A549 (cell line): ENCODE results near the gene SLC16A10. TPM values are rescaled to one million over a fixed set of nuclear protein-coding genes. Genes with fewer than 3 reads are reported as not detected.

Source experiments
- ATAC-seq, 2 experiments: fragments of 200-7000 bp in 1 of 2; fragments of >200 bp in 1 of 2; cut with Nextera tagmentation in 1 of 2; cut with Tn5 transposase in 1 of 2; 3 replicates each; pipeline versions ENCODE4 v1.8.0 to v1.9.1; 2018 to 2020; ENCODE audit warnings: mild to moderate bottlenecking in 1 of 2, moderate library complexity in 1 of 2
- CTCF ChIA-PET: fragments of 300-600 bp; sonication (Branson Sonifier 250); formaldehyde crosslinking; extraction: SDS; loops from one replicate; lab custom pipeline; 2021; ENCODE audit warnings: antibody characterized with exemption, inconsistent platforms; lab: Yijun Ruan, JAX
- POLR2A ChIA-PET: fragments of 350-600 bp; formaldehyde crosslinking; extraction: SDS; loops from one replicate; lab custom pipeline; 2021; ENCODE audit warnings: antibody characterized with exemption, inconsistent platforms; lab: Yijun Ruan, JAX
- DNase-seq, 2 experiments: peaks; one replicate each; pipeline versions ENCODE4 v3.0.0 to v3.0.0-alpha.2; 2011 to 2016; ENCODE audit warnings: low read depth in 1 of 2, low spot score in 1 of 2
- FAIRE-seq: peaks from 2 replicates; lab custom pipeline; 2011; peaks lifted over from hg19 to GRCh38; lab: Jason Lieb, UNC
- H3K27ac ChIP-seq, 2 experiments: fragments of >200 bp; sonication (Bioruptor Twin); formaldehyde crosslinking; 3 replicates each; pipeline ENCODE4 v1.5.1; 2016 to 2017
- H3K4me1 ChIP-seq: fragments of >200 bp; sonication (Bioruptor Twin); formaldehyde crosslinking; 3 replicates; pipeline ENCODE4 v1.6.1; 2016
- H3K4me2 ChIP-seq: fragments of >200 bp; sonication (Bioruptor Twin); formaldehyde crosslinking; 3 replicates; pipeline ENCODE4 v1.6.1; 2016
- H3K4me3 ChIP-seq: fragments of >200 bp; sonication (Bioruptor Twin); formaldehyde crosslinking; 3 replicates; pipeline ENCODE4 v1.5.1; 2016
- H3K9me3 ChIP-seq: fragments of >200 bp; sonication (Bioruptor Twin); formaldehyde crosslinking; 3 replicates; pipeline ENCODE4 v1.6.1; 2016
- CEBPB ChIP-seq, 2 experiments: fragments of >200 bp in 1 of 2; sonication (Bioruptor Twin) in 1 of 2; formaldehyde crosslinking in 1 of 2; IDR thresholded peaks; 2 replicates each; pipeline ENCODE4 v1.6.1; 2012 to 2016
- CHD4 ChIP-seq: fragments of 200-600 bp; sonication (generic); IDR thresholded peaks from 2 replicates; pipeline ENCODE4 v1.6.1; 2016; ENCODE audit warnings: antibody characterized with exemption, mild to moderate bottlenecking, borderline replicate concordance
- EP300 ChIP-seq, 2 experiments: fragments of >200 bp; sonication (Bioruptor Twin); formaldehyde crosslinking; IDR thresholded peaks; 2 replicates in 1 of 2; 3 replicates in 1 of 2; pipeline ENCODE4 v1.6.1; 2016 to 2017
- FOSB ChIP-seq: fragments of 250-450 bp; sonication (Bioruptor Pico); IDR thresholded peaks from 2 replicates; pipeline ENCODE4 v1.5.0; 2020; ENCODE audit warnings: mild to moderate bottlenecking, moderate library complexity
- GATA3 ChIP-seq: IDR thresholded peaks from 2 replicates; pipeline ENCODE4 v1.6.1; 2012; ENCODE audit warnings: borderline replicate concordance
- HDAC2 ChIP-seq: fragments of 200-600 bp; sonication (generic); IDR thresholded peaks from 2 replicates; pipeline ENCODE4 v1.6.1; 2016
- HEYL ChIP-seq: fragments of 250-450 bp; sonication (Bioruptor Pico); IDR thresholded peaks from 2 replicates; pipeline ENCODE4 v1.8.0; 2021; ENCODE audit warnings: mild to moderate bottlenecking, moderate library complexity
- HOXB5 ChIP-seq: fragments of 250-450 bp; sonication (Bioruptor Pico); IDR thresholded peaks from 2 replicates; pipeline ENCODE4 v1.5.0; 2020; ENCODE audit warnings: mild to moderate bottlenecking, moderate library complexity
- JUN ChIP-seq, 2 experiments: fragments of >200 bp; sonication (Bioruptor Twin); formaldehyde crosslinking; IDR thresholded peaks; 2 replicates in 1 of 2; 3 replicates in 1 of 2; pipeline ENCODE4 v1.6.1; 2016 to 2017
- JUNB ChIP-seq: fragments of >200 bp; sonication (Bioruptor Twin); formaldehyde crosslinking; IDR thresholded peaks from 2 replicates; pipeline ENCODE4 v1.6.1; 2016
- KDM1A ChIP-seq: fragments of 200-600 bp; sonication (generic); IDR thresholded peaks from 2 replicates; pipeline ENCODE4 v1.6.1; 2016; ENCODE audit warnings: low read depth, mild to moderate bottlenecking
- MAFK ChIP-seq: fragments of 450-650 bp; IDR thresholded peaks from 2 replicates; pipeline ENCODE4 v1.6.1; 2014; ENCODE audit not compliant: partially characterized antibody
- POLR2A ChIP-seq: IDR thresholded peaks from 2 replicates; pipeline ENCODE4 v1.6.1; 2012; ENCODE audit warnings: mild to moderate bottlenecking, low read length
- RAD21 ChIP-seq, 2 experiments: fragments of >200 bp in 1 of 2; sonication (Bioruptor Twin) in 1 of 2; formaldehyde crosslinking in 1 of 2; IDR thresholded peaks in 1 of 2; conservative IDR thresholded peaks in 1 of 2; 2 replicates in 1 of 2; 3 replicates in 1 of 2; pipeline ENCODE4 v1.6.1; 2012 to 2018; ENCODE audit warnings: inconsistent platforms in 1 of 2
- RARB ChIP-seq: fragments of 250-450 bp; sonication (Bioruptor Pico); IDR thresholded peaks from 2 replicates; pipeline ENCODE4 v1.8.0; 2021; ENCODE audit warnings: mild to moderate bottlenecking, moderate library complexity
- RCOR1 ChIP-seq: fragments of 150-350 bp; IDR thresholded peaks from 2 replicates; pipeline ENCODE4 v1.6.1; 2014; ENCODE audit warnings: antibody characterized with exemption, low read length, low read depth
- RFX5 ChIP-seq: fragments of 450-650 bp; IDR thresholded peaks from 2 replicates; pipeline ENCODE4 v1.7.1; 2014; ENCODE audit warnings: antibody characterized with exemption, mild to moderate bottlenecking, moderate library complexity
- SMC3 ChIP-seq: fragments of >200 bp; sonication (Bioruptor Twin); formaldehyde crosslinking; IDR thresholded peaks from 3 replicates; pipeline ENCODE4 v1.6.1; 2018; ENCODE audit warnings: inconsistent platforms
- SREBF2 ChIP-seq: fragments of 450-650 bp; IDR thresholded peaks from 2 replicates; pipeline ENCODE4 v1.6.1; 2014; ENCODE audit warnings: mild to moderate bottlenecking, moderate library complexity
- TFCP2L1 ChIP-seq: fragments of 250-450 bp; sonication (Bioruptor Pico); IDR thresholded peaks from 2 replicates; pipeline ENCODE4 v1.5.0; 2021; ENCODE audit warnings: mild to moderate bottlenecking
- TP53 ChIP-seq: fragments of 250-450 bp; sonication (Bioruptor Pico); IDR thresholded peaks from 2 replicates; pipeline ENCODE4 v1.5.0; 2021; ENCODE audit warnings: mild to moderate bottlenecking, moderate library complexity
- ZC3H11A ChIP-seq: fragments of 450-650 bp; IDR thresholded peaks from 2 replicates; pipeline ENCODE4 v1.6.1; 2014; ENCODE audit warnings: antibody characterized with exemption, mild to moderate bottlenecking
- WGBS: methylation state at CpG from one replicate; pipeline ENCODE4 v1.1.6; 2017; ENCODE audit errors: missing lambda C conversion rate; 5-methylcytosine and 5-hydroxymethylcytosine counted together
- polyA plus RNA-seq, 4 experiments: library from polyadenylated mRNA; depleted of rRNA in 3 of 4; stranded (reverse); fragments of >200 nt; fragmentation: RNase III in 1 of 4; extraction: RNeasy Plus Mini Kit Qiagen cat#74134 plus additional on column Dnase treatment in 1 of 4; gene quantifications; 2 replicates in 3 of 4; 3 replicates in 1 of 4; pipeline ENCODE4 v1.2.3, GENCODE V29; 2011 to 2017
- TF ChIP-seq, protein P1 (sequence below): fragments of 150-350 bp; IDR thresholded peaks from 2 replicates; pipeline ENCODE4 v1.6.1; 2014; ENCODE audit warnings: low read depth, mild to moderate bottlenecking, low read length
- TF ChIP-seq, protein P2 (sequence below): fragments of 250-450 bp; sonication (Bioruptor Pico); IDR thresholded peaks from 2 replicates; pipeline ENCODE4 v1.5.0; 2020; ENCODE audit warnings: low read depth, mild to moderate bottlenecking, moderate library complexity
- TF ChIP-seq, protein P3 (sequence below): IDR thresholded peaks from 2 replicates; pipeline ENCODE4 v1.6.1; 2012
- TF ChIP-seq, protein P4 (sequence below): fragments of 450-650 bp; IDR thresholded peaks from 2 replicates; pipeline ENCODE4 v1.6.1; 2014; ENCODE audit warnings: antibody characterized with exemption
- TF ChIP-seq, protein P5 (sequence below): fragments of >200 bp; sonication (Bioruptor Twin); formaldehyde crosslinking; IDR thresholded peaks from 2 replicates; pipeline ENCODE4 v1.6.1; 2016
- TF ChIP-seq, protein P6 (sequence below): fragments of 250-450 bp; sonication (Bioruptor Pico); IDR thresholded peaks from 2 replicates; pipeline ENCODE4 v1.5.0; 2021; ENCODE audit warnings: mild to moderate bottlenecking, moderate library complexity, borderline replicate concordance
- TF ChIP-seq, protein P7 (sequence below): fragments of >200 bp; sonication (Bioruptor Twin); formaldehyde crosslinking; IDR thresholded peaks from 3 replicates; pipeline ENCODE4 v1.5.1; 2016

The SLC16A10 gene
- polyA plus RNA-seq, 2 of the 4 experiments (the other 2 are of a cell fraction): 0.27 to 1.00 TPM

DNA sequence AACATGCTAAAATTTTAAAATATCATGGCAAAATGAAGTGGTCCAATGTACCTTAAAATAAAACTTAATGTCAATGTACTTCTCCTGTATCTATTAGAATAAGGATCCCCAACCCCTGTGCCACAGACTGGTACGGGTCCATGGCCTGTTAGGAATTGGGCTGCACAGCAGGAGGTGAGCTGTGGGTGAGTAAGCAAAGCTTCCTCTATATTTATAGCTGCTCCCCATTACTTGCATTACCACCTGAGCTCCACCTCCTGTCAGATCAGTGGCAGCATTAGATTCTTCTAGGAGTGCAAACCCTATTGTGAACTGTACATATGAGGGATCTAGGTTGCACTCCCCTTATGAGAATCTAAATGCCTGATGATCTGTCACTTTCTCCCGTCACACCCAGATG is 86.0 kb downstream of the SLC16A10 start:
- ATAC-seq (no peak), FAIRE-seq (no peak), DNase-seq (no peak)
- Histone ChIP-seq H3K27ac (no peak overlapping the region), H3K4me2 (no peak overlapping the region), H3K9me3 (no peaks in the 10 kb centered on the region), H3K4me3 (no peak overlapping the region), H3K4me1 (no peaks in the 10 kb centered on the region)
- ChIA-PET POLR2A (no interaction called here), CTCF (interaction anchor here (1.2 kb wide), 1 partner anchor 17 kb away, joined by 3 read pairs; no protein-coding TSS in a partner anchor)
- no peak for TF ChIP-seq GATA3
- no peak for TF ChIP-seq RARB (CRISPR knock-in tag)
- TF ChIP-seq KDM1A: no peak
- TF ChIP-seq, protein P1, sequence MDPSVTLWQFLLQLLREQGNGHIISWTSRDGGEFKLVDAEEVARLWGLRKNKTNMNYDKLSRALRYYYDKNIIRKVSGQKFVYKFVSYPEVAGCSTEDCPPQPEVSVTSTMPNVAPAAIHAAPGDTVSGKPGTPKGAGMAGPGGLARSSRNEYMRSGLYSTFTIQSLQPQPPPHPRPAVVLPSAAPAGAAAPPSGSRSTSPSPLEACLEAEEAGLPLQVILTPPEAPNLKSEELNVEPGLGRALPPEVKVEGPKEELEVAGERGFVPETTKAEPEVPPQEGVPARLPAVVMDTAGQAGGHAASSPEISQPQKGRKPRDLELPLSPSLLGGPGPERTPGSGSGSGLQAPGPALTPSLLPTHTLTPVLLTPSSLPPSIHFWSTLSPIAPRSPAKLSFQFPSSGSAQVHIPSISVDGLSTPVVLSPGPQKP: no peak
- TF ChIP-seq HOXB5: no peak
- TF ChIP-seq, protein P2, sequence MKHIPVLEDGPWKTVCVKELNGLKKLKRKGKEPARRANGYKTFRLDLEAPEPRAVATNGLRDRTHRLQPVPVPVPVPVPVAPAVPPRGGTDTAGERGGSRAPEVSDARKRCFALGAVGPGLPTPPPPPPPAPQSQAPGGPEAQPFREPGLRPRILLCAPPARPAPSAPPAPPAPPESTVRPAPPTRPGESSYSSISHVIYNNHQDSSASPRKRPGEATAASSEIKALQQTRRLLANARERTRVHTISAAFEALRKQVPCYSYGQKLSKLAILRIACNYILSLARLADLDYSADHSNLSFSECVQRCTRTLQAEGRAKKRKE (CRISPR knock-in tag): no peak
- no peak for TF ChIP-seq ZC3H11A
- no peak for TF ChIP-seq CHD4
- TF ChIP-seq HEYL (CRISPR knock-in tag): no peak
- TF ChIP-seq SREBF2: no peak
- no peak for TF ChIP-seq MAFK
- TF ChIP-seq RFX5: no peak
- no peak for TF ChIP-seq JUNB
- TF ChIP-seq SMC3: no peak
- TF ChIP-seq TFCP2L1 (CRISPR knock-in tag): no peak
- no peak for TF ChIP-seq JUN (IDR thresholded peaks at IDR 0.05)
- no peak for TF ChIP-seq FOSB (CRISPR knock-in tag)
- WGBS: 67% methylated on average over 2 of the region's 2 CpGs

DNA sequence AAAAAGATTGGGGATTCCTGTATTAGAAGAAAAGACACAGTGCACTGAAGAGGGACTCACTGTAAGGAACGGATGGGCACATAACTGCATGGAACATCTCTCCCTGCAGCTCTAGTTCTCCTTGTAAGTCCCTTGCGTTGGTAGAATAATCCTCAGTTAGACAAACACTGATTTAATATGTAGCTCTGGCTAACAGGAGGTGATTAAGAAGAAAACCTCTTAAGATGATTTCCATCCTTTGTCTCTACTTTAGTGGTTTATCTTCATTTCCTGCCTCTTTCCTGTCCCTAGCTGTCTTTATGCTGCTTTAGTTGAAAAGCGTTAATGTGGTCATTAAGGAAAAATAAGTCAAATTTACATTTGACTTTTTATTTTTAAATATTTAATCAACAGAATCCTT is 86.6 kb downstream of the SLC16A10 start:
- Histone ChIP-seq H3K27ac (no peak overlapping the region), H3K4me3 (no peak overlapping the region), H3K9me3 (no peaks in the 10 kb centered on the region), H3K4me2 (no peak overlapping the region), H3K4me1 (no peaks in the 10 kb centered on the region)
- ATAC-seq: no peak
- WGBS: 78% methylated on average over 3 of the region's 3 CpGs
- TF ChIP-seq POLR2A: no peak
- ChIA-PET POLR2A (no interaction called here), CTCF (interaction anchor here (1.2 kb wide), 1 partner anchor 17 kb away, joined by 3 read pairs; no protein-coding TSS in a partner anchor)
- no peak for DNase-seq
- no peak for FAIRE-seq

DNA sequence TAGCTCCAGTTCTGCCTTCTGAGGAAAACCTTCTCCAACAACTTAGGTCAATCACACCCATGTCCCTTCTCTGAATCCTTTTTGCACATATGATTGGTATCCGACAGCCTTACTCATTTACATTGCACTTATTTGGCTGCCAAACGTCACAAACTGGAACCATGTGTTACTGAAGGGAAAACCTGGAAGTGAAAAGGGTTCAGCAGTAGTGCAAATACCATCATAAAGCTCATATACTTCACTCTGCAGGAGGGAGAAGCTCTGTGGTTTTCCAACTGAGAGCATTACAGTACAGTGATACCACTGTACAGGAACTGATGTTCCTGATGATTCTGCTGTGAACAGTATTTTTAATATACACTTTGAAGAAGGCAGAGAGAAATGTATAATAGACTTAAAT is 87.8 kb downstream of the SLC16A10 start:
- no peak overlapping the region for H3K27ac ChIP-seq
- no peaks in the 10 kb centered on the region for H3K9me3 ChIP-seq
- ChIA-PET POLR2A (no interaction called here), CTCF (interaction anchor here (0.6 kb wide), 1 partner anchor 785 kb away, joined by 3 read pairs; no protein-coding TSS in a partner anchor)
- TF ChIP-seq, protein P3, sequence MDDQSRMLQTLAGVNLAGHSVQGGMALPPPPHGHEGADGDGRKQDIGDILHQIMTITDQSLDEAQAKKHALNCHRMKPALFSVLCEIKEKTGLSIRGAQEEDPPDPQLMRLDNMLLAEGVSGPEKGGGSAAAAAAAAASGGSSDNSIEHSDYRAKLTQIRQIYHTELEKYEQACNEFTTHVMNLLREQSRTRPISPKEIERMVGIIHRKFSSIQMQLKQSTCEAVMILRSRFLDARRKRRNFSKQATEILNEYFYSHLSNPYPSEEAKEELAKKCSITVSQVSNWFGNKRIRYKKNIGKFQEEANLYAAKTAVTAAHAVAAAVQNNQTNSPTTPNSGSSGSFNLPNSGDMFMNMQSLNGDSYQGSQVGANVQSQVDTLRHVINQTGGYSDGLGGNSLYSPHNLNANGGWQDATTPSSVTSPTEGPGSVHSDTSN: no peak
- TF ChIP-seq JUNB: no peak
- no peak for TF ChIP-seq CEBPB (IDR thresholded peaks at IDR 0.05)
- no peak for TF ChIP-seq HOXB5
- TF ChIP-seq RARB (CRISPR knock-in tag): no peak
- no peak for TF ChIP-seq RAD21 (conservative IDR thresholded peaks at IDR 0.05 in 1 of 2, IDR thresholded peaks at IDR 0.05 in 1 of 2)
- TF ChIP-seq TP53 (CRISPR knock-in tag): no peak
- TF ChIP-seq, protein P4, sequence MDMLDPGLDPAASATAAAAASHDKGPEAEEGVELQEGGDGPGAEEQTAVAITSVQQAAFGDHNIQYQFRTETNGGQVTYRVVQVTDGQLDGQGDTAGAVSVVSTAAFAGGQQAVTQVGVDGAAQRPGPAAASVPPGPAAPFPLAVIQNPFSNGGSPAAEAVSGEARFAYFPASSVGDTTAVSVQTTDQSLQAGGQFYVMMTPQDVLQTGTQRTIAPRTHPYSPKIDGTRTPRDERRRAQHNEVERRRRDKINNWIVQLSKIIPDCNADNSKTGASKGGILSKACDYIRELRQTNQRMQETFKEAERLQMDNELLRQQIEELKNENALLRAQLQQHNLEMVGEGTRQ: no peak
- no peak for TF ChIP-seq RFX5
- TF ChIP-seq POLR2A: no peak
- TF ChIP-seq, protein P5, sequence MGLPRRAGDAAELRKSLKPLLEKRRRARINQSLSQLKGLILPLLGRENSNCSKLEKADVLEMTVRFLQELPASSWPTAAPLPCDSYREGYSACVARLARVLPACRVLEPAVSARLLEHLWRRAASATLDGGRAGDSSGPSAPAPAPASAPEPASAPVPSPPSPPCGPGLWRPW: no peak
- TF ChIP-seq RCOR1: no peak
- TF ChIP-seq HEYL (CRISPR knock-in tag): no peak
- no peak for TF ChIP-seq EP300 (IDR thresholded peaks at IDR 0.05)
- TF ChIP-seq, protein P6, sequence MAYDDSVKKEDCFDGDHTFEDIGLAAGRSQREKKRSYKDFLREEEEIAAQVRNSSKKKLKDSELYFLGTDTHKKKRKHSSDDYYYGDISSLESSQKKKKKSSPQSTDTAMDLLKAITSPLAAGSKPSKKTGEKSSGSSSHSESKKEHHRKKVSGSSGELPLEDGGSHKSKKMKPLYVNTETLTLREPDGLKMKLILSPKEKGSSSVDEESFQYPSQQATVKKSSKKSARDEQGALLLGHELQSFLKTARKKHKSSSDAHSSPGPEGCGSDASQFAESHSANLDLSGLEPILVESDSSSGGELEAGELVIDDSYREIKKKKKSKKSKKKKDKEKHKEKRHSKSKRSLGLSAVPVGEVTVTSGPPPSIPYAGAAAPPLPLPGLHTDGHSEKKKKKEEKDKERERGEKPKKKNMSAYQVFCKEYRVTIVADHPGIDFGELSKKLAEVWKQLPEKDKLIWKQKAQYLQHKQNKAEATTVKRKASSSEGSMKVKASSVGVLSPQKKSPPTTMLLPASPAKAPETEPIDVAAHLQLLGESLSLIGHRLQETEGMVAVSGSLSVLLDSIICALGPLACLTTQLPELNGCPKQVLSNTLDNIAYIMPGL (CRISPR knock-in tag): no peak
- no peak for TF ChIP-seq JUN (IDR thresholded peaks at IDR 0.05)
- TF ChIP-seq HDAC2: no peak
- TF ChIP-seq, protein P7, sequence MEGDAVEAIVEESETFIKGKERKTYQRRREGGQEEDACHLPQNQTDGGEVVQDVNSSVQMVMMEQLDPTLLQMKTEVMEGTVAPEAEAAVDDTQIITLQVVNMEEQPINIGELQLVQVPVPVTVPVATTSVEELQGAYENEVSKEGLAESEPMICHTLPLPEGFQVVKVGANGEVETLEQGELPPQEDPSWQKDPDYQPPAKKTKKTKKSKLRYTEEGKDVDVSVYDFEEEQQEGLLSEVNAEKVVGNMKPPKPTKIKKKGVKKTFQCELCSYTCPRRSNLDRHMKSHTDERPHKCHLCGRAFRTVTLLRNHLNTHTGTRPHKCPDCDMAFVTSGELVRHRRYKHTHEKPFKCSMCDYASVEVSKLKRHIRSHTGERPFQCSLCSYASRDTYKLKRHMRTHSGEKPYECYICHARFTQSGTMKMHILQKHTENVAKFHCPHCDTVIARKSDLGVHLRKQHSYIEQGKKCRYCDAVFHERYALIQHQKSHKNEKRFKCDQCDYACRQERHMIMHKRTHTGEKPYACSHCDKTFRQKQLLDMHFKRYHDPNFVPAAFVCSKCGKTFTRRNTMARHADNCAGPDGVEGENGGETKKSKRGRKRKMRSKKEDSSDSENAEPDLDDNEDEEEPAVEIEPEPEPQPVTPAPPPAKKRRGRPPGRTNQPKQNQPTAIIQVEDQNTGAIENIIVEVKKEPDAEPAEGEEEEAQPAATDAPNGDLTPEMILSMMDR: no peak
- 54% methylated on average over 2 of the region's 2 CpGs for WGBS
- no peak for FAIRE-seq
- H3K4me2 ChIP-seq: no peak overlapping the region
- H3K4me1 ChIP-seq: no peaks in the 10 kb centered on the region
- no peak for DNase-seq
- no peak for ATAC-seq
- no peak overlapping the region for H3K4me3 ChIP-seq
